NK-92 (cell line): ENCODE measurements around the gene FZD2.

Source experiments
- DNase-seq: peaks from one replicate; lab custom pipeline; 2025; ENCODE audit not compliant: unreplicated experiment; lab: John Stamatoyannopoulos, UW

The FZD2 gene

DNA sequence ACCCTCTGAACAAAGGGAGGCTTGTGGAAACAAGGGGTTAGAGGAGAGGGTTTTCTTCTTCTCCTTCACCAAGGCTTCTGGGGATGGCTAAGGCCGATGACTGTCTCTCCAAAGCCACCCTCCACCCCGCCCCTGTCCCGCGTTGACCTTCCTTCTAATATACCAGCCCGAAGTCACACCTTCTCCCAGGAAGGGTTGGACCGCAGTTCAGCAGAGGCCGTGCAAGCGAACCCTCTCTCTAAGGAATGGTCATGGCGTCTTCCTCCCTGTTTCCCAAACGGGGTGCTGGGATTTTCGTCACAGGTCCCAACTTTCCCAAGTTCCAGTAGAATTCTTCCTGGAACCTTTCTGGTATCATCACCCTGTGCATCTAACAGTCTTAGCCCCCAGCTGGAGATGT, 49.4 kb downstream of the FZD2 start:
- no peak for DNase-seq

DNA sequence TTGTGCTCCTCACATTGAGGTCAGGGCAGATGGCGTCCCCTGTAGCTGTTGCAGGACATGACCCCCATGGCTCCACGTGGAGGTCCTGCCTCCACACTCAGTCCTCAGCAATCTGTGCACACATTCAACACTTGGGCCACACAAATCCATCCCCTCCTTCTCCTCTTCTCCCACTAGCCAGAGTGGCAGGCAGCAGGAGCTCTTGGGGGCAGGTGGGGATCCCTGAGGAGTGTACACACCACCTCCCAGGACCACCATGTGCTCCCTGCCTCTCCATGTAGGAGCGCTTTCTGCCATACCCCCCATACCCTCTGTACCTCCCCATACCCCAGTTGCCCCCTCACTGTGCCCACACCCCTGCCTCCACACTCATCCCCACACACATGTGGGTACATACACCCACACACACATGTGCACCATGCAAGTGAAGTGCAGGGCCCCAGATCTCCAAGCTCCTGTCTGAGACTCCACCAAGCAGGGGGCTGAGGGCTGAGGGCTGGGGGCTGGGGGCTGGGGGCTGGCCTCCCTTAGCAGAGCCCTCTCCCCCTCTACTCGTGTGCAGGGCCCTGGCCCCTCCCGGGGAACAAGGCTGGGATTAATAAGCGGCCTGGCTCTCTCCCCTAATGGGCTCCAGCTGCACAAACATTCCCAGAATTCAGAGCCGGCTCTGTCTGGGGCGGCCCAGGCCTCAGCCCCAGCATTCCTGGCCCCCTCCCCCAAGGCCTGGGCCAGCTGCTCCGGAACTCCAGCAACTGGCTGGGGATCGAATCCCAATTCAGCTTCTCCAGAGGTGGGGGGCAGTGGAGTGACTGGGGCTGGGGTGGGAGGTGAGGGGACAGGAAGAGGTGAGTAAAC, 50.8 kb downstream of the FZD2 start:
- DNase-seq: no peak

DNA sequence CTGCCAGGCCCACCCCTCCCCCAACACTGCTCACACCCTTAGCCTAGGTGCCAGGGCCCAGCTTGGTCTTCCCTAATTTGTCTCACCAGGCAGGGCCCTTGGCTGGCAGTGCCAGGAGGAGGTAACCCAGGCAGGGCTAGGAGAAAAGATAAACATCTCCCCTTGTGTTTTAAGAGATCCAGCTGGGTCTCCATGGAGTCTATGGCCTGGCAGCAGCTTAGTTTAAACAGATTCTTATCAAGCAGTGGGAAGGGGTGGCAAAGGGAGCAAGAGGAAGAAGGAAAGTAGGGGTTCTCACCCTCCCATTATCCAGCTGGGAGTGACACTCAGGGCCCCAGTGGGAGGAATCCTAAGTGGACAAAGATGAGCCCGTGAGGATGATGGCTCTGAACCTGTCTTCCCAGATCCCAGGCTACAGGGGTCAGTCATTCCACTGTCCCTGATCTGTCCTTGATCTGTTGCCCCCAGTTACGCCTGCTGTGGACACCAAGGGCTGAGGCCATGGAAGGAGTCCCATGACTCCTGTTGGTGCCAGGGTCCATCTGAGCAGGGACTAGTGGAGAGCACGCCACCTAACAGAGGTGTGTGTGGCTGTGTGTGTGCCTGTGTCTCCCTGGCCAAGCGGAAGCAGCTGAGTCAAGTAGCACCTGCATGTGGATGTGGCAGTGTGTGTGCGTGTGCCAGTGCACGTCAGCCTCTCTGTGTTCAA, 51.6 kb downstream of the FZD2 start:
- DNase-seq: no peak

DNA sequence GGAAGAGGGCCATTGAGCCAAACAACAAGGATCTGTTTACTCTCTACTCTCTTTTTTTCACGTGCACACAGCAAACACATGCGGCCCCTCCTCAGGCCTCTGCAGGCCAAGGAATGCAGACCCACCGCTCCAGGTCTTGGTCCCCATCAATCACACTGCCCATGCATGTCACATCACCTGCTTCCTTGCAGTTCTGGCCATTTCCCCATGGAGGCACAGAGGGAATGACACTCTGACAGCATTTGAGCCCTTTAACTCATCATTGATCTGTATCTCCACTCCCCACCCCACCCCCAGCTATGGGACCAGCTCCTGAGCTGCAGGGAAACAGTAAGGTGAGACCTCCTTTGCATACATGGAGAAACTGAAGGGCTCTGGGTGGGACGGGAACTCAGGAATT, 53.0 kb downstream of the FZD2 start:
- no peak for DNase-seq
